ENCODE data around the gene MIER3.
A peak's percentile ranks its signal among the peaks of the same experiment; 100 is the strongest.

MIER3 gene

GRCh38 chr5:56893251-56893951 is 58.5 kb downstream of the MIER3 start:
- DNase-seq = no peak

- DNase-seq = no peak
Observed at GRCh38 chr5:56881571-56881970, 70.4 kb downstream of the MIER3 start.

- DNase-seq = peak; percentile 18
Observed at GRCh38 chr5:56876327-56876726, 75.6 kb downstream of the MIER3 start.

GRCh38 chr5:56873056-56873455 is 78.9 kb downstream of the MIER3 start:
- no peak for DNase-seq

GRCh38 chr5:56871777-56872176 is 80.1 kb downstream of the MIER3 start:
- no peak for DNase-seq
